Activated effector memory CD4-positive, alpha-beta T cell treated with Interleukin-2 at 50 U/mL for 16 hours (primary cell): ENCODE measurements around the gene PDZD2.
"Not testable (repeated sequence)": the region's sequence is repeated elsewhere in the genome, so short reads cannot be mapped to it uniquely, and the experiment has no call there.

Source experiments
- DNase-seq: peaks from one replicate; pipeline ENCODE4 v3.0.0-alpha.2; 2020

Gene PDZD2

DNA sequence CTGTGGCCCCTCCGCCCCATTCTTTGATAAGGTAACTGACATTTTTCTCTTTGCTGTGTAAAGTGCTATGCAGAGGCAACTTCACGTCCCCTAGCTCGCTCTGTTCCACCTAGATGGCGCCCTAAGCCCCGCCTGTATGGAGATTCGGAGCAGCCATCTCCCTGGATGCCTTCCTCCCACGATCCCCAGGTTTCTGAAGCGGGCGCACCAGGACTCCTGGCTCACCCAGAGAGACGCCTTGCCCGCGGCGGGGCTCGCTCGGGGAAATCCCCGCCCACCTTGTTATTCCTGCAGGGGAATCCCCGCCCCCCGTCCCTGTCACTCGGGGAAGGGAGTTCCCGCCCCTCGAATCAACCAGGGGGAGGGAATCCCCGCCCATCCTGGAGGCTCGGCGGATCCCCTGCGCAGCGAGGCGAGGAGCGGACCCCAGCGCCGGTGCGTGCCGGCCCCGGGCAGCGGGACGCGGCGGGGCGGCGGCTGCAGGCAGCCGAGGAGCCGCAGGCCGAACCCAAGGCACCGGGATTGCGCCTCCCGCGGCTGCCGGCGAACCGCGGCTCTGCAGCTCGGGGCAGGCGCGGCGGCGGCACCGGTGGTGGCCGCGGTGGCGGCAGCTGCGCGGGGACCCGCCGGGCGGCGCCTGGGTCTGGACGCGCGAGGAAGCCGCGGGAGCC lies at the start of gene PDZD2:
PDZD2 (plus strand) TSS at position 384 of the 671 bp plus-strand sequence.
- DNase-seq, result peak; percentile 52

- no peak for DNase-seq
These were observed 45.3 kb upstream of the PDZD2 start for GRCh38 chr5:31593665-31594064.

- no peak for DNase-seq
These were observed 42.6 kb upstream of the PDZD2 start for GRCh38 chr5:31596354-31596753.

DNA sequence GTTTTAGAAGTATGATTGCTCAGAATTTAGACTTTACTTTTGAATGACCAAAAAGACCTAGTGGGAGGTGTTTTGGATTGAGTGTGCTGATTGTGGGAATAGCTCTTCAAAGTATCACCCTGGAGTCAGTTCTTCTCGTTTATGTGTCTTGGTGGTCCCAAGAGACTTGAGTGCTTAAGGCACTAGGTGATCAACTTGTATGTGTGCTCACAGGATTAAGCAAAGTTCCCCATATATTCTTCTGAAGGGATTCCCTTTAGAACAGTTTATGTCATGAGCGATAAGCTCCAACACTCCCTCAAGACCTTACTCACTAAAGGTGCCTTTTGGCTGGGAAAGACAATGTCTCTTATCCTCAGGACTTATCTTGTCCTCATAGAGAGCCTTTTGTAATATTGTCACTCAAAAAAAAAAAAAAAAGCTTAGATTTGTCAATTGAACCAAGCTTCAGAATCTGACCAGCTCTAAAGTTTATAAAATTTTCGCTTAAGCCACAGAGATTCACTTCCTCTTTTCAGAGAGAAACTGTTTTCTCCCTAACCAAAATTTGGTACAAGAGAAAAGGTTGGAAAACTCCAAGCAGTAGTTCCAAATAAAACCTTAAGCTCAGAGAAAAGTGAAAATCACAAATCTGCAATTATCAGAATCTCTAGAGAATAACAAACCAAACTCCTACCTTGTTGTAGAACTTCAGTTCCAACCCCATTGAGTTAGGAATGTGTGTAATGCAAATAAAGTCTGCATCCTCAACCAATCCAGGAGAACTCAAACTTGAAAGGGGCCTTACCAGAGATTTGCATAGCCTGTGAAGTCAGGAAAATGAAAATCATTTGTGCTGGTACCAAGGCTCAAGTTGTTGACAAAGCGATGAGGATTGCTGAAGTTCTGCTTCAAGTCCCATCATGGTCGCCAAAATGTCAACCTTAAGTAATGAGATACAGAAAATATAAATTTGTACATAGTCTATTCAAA lies 40.0 kb upstream of the PDZD2 start:
- DNase-seq, result no peak

- DNase-seq, result not testable (repeated sequence)
These were observed 36.6 kb upstream of the PDZD2 start for GRCh38 chr5:31602305-31602704.

- no peak for DNase-seq
These were observed 34.7 kb upstream of the PDZD2 start for GRCh38 chr5:31604240-31604639.

GRCh38 chr5:31604644-31605043 lies 34.3 kb upstream of the PDZD2 start:
- DNase-seq, result no peak

- no peak for DNase-seq
These were observed 33.0 kb upstream of the PDZD2 start for GRCh38 chr5:31605920-31606319.

DNA sequence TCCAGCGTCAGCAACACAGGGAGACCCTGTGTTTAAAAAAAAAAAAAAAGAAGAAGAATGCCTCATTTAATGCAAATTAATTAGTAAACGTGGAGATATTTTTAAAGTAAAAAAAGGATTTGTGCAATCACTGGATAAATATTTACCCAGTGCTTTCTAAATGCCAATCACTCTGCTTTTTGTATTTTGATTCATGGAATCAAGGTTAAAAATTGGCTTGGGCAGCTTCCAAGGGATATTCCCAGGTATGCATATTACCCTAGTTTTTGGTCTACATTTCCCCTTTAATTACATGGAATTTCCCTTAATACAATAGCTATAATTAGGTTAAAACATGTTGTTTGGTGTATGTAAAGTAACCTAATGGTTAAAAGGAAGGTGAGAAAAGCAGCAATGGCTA lies 31.4 kb upstream of the PDZD2 start:
- no peak for DNase-seq

GRCh38 chr5:31611002-31611401 lies 27.9 kb upstream of the PDZD2 start:
- DNase-seq, result no peak

DNA sequence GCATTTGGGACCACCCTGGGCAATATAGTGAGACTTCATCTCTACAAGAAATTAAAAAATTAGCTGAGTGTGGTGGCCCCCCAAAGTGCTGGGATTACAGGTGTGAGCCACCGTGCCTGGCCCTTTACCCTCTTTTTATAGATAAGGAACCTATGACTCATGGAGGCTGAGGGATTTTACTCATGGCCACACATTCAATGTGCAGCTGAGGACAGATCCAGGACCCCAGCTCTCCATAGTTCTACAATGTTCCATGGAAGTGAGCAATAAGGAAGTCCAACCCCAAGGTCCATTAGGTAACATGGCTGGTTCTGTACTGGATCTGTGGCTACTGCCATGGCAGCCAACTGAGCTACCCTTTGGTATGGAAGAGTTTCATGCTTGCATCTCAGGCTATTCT lies 25.3 kb upstream of the PDZD2 start:
- DNase-seq, result no peak

GRCh38 chr5:31614151-31615020 lies 24.5 kb upstream of the PDZD2 start:
- no peak for DNase-seq

- DNase-seq, result no peak
These were observed 21.1 kb upstream of the PDZD2 start for GRCh38 chr5:31617867-31618266.

DNA sequence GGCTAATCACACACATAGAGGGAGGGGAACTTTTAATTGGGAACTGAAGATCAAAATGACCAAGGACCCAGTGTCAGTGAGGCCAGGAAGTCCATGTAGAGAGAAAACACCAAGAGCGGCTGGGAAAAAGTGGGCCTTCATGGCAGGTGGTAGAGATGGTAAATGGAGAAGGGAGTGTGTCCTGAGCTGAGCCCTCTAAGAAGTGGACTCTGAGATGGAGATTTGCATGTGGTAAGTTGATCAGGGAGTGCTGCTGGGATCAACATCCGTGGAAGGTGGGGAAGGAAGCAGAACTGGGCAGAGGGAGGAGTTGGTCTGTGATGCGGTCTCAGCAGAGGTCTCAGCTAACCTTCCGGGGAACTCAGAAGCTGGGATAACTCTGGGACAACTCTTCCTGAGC lies 18.9 kb upstream of the PDZD2 start:
- no peak for DNase-seq

DNA sequence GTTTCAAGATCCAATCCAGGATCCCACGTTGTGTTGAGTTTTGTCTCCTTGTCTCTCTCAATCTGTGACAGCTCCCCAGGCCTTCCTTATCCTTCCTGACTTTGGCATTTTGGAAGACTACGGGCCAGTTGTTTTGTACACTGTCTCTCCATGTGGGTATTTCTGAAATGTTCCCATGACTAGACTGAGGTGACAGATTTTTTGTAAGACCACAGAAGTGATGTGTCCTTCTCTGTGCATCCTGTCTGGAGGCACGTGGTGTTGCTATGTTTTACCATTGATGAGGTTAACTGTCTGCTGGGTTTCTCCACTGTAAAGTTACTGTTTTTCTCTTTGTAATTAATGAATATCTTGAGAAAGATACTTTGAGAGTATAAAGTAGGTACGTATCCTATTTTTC lies 15.7 kb upstream of the PDZD2 start:
- DNase-seq, result no peak

DNA sequence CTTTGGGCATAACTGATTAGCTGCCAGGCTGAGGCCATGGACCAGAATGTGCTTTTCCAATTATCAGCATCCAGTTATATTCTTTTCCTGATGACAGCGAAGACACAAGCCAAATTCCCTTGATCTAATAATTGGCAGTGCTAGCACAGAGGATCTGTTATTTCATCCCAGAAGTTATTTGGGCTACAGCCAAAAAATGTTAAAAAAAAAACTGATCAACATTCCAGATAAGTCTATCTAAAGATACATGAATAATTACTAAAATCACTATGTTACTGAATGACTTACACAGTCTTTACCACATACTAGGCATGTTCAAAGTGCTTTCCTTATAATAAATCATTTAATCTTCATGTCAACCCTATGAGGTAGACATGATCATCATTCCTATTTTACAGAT lies 13.5 kb upstream of the PDZD2 start:
- DNase-seq, result no peak

- no peak for DNase-seq
These were observed 12.8 kb upstream of the PDZD2 start for GRCh38 chr5:31626156-31626555.

- DNase-seq, result no peak
These were observed 12.2 kb upstream of the PDZD2 start for GRCh38 chr5:31626604-31627234.

DNA sequence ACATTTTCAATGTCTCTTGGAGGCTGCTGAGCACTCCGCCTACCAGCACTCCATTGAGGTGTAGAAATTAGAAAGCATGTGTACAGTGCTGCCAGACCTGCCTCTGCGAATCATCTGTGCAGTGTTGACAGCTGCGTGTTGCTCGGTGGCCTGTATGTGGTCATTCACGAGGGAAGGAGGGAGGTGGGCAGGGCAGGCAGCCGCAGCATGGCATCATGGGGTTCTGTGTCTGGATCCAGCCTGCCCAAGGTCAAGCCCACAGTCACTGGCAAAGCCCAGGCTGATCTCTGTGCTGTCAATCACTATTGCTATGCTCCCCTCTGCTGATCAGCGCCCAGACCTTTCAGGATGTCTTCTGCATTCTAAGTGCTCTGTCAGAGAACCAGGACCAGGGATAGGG lies 8.0 kb upstream of the PDZD2 start:
- no peak for DNase-seq

GRCh38 chr5:31632460-31632859 lies 6.5 kb upstream of the PDZD2 start:
- no peak for DNase-seq

DNA sequence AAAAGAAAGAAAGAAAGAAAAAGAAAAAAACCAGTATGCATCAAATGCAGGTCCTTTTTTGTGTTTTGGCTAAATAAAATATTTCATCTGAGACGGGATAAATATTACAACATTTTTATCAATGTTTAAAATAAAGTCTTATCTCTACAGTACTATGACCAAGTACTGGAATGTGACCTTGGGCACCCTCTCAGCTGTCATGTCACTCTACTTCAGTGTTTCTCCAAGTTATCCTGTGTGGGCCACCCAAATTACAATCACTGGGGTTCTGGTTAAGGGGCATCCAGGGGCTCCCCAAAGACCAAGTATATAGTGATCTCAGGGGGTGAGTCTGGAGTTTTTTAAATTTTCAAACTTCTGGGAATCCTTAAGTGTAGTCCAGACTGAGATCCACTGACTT lies 3.5 kb upstream of the PDZD2 start:
- DNase-seq, result no peak

GRCh38 chr5:31637851-31638250 lies 1.1 kb upstream of the PDZD2 start:
- DNase-seq, result no peak

- DNase-seq, result no peak
These were observed 586 bp upstream of the PDZD2 start for GRCh38 chr5:31638345-31638744.
